HG03521 (cell line): ENCODE results near the gene PLCG2.

Experiments
- ATAC-seq: cut with Tn5 transposase; IDR thresholded peaks from one replicate; pipeline ENCODE4 v1.9.1; 2021; ENCODE audit warnings: mild to moderate bottlenecking, moderate library complexity; ENCODE audit not compliant: unreplicated experiment

PLCG2 gene

DNA sequence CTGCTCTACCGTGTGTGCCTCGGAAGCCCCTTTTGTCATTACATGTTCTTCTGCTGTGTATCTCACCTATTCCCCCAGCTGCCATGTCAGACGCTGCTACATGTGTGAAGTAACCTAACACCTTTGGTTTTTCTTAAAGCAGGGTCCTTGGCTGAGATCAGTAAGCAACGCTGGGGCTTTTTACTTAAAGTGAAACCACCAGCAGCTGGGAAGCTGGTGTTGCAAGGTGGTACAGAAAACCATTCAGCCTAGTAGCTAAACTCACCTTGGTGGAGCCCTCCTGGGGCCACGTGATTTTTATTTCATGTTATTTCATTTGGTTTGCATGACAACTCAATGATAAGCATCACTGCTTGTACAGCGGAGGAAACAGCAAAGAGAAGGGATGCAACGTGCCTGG is 62.6 kb downstream of the PLCG2 start:
- ATAC-seq: peak; percentile 42

DNA sequence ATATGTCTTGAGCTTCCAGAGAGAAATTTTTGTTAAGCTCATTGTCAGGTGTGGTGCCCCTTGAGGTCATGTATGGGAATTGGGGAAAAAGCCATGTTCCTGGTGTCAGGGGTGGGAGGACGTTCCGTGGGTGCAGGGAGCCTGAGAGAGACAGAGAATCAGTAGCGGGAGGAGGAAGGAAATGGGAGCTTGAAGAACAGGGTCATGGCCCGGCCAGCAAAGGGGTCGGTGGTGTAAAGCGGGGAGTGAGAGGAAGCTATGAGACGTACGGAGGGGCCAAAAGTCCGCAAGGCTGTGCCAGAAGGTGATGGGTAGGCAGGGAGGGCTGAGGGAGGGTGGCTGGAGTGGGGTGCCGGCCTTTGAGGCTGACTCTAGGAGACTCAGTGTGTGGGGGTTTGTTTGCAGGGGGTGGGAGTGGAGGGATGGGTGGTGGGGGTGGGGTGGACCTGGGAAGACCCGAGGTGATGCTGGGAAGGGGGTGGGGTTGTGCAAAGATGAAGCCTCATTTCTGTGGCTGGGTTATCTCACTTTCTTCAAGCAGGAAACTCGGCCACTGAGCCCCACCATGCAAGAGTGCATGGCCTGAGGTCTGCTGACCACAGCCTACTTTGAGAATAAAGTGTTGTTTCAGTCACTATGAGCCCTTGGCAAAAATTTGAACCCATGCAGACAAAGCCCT is 63.6 kb downstream of the PLCG2 start:
- ATAC-seq: no peak

DNA sequence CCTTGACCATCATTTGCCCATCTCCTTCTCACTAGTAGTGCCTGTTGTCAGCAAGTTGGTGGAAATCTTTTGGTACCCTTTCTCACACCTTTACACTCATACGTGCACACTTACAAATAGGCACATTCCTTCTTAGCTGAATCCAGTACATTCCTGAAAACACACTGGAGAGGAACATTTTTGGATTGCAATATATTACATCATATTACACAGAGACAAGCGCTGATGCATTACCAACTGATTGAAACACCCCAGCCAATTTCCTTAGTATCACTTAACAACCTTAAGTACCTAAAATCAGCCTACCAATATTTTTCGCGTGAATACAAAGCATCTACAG is 64.1 kb downstream of the PLCG2 start:
- ATAC-seq: no peak

DNA sequence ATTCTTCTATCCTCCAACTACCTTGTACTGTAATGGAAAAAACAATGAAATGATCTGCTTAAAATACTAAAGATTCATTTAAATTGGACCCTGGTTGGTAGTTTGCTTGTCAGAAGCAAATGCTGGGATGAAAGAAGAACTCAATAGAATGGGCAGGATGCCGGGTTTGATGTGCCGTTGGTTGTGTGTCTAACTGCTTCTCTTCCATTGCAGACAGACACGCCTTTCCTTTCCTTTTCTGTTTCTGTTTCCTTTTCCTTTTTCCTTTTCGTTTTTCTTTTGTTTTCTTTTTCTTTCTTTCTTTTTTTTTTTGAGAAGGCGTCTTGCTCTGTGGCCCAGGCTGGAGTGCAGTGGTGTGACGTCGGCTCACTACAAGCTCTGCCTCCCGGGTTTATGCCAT is 64.6 kb downstream of the PLCG2 start:
- ATAC-seq: no peak

DNA sequence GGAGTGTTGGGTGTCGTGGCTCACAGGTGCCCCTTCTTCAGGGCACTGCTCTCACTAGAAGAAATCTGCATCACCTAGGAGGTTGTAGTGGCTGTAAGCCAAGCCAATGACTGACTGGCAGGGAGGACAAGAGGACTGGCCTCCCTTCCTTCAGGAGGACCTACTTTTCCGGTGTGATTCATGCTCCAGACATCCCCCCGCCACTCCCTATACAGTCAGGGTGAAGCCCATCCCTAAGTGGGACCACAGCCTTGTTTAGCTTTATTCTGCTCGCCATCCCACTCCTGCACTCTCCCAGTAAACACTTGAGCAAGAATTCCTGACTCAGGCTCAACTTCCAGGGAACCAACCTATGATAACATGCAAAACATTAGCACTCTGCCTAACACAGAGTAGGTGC is 67.0 kb downstream of the PLCG2 start:
- no peak for ATAC-seq

DNA sequence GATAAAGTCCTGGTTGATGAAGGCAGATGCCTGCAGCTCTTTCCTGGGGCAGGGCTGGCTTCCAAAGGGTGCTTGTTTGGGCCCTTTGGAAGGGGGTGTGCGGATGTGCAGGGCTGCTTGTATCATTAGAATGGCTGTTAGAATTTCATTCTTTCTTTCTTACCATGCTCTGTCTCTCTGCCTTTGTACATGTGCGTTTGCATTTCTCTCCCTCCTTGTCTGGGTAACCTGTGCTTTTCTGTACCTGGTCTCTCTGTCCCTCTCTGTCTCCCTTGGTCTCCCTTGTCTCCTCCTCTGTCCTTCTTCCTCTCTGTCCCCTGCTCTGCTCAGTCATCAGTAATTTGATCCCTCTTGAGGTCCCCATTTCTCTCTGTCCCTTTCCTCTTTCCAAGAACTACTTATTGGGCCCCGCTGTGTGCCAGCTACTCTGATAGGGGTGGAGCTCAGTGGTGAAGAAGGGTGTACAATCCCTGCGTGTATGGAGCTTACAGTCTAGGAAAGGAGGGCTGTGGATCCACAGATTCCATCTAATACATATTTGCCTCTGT is 69.3 kb downstream of the PLCG2 start:
- ATAC-seq: no peak

DNA sequence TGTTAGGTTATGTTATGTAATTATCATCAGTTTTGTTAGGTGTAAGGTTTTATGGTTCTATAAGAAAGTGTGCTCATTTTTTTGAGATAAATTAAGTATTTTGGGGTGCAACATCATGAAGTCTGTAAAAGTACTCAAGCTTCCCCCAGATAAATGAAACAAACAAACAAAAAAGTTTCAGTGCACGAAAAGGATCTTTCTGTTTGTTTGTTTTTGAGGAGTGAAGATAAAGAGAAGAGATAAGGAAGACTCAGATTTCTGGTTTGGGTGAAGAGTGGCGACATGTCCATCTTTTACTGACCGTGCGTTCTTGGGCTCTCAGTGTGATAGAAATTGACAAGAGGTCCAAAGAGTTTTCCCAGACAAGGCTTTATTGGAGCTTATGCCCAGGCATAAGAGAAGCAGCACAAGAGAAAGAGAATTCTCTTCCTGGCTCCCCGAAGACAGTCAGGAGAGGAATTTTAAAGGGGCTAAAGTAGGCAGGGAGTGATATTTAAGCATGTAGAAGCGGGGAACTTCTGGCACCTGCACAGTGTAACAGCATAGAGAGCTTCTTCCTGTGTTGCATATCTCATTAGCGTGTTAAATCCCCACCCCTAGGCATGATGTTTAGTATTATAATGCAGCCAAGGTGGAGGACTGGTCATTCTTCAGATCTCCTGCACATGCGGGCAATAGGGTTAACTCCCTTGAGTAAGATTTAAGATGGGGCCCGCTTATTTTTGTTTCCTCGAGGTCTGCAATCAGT is 71.3 kb downstream of the PLCG2 start:
- ATAC-seq: no peak

DNA sequence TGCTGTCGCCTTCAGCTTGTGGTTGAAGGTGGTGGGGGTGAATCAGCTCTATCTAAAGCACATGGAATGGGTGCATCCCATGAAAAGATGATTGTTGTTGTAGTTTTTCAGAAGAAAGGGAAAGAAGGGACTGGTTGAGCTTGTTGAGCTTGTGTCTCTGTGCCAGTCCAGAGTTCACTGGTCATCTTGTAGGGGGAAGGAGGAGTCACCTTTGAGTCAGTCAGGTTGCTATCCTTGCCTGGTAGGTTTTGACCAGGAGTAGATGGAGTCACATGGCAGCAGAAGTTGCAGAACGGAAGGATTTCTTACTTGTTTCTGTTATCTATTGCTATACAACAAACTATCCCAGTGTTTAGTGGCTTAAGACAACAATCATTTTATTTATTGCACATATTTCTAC is 73.3 kb downstream of the PLCG2 start:
- ATAC-seq: no peak

DNA sequence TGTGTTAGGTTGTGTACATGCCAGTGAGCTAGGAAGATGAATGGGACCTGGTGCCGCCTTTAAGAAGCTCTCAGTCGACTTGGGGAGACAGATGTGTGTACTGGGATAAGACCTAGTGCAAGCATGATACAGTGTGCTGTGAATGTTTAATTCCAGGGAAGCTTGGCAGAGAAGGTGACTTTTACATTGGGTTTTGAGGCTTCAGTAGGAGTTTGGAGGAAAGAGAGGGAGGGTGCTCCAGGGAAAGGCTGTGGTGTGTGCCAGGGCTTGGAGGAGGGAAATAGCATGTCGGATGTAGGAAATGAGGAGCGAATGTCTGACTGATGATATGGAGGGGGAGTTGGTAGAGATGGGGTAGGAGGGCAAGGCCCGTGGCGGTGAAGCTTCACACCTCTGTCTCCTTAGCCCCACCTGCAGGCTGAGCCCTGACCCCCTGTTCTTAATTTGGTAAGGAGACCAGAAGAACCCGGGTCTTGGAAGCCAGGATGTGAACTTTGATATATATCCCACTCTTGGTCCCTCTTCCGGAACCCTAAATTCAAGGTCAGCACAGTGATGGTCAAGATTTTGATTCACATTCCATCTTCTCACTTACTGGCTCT is 76.6 kb downstream of the PLCG2 start:
- ATAC-seq: no peak

DNA sequence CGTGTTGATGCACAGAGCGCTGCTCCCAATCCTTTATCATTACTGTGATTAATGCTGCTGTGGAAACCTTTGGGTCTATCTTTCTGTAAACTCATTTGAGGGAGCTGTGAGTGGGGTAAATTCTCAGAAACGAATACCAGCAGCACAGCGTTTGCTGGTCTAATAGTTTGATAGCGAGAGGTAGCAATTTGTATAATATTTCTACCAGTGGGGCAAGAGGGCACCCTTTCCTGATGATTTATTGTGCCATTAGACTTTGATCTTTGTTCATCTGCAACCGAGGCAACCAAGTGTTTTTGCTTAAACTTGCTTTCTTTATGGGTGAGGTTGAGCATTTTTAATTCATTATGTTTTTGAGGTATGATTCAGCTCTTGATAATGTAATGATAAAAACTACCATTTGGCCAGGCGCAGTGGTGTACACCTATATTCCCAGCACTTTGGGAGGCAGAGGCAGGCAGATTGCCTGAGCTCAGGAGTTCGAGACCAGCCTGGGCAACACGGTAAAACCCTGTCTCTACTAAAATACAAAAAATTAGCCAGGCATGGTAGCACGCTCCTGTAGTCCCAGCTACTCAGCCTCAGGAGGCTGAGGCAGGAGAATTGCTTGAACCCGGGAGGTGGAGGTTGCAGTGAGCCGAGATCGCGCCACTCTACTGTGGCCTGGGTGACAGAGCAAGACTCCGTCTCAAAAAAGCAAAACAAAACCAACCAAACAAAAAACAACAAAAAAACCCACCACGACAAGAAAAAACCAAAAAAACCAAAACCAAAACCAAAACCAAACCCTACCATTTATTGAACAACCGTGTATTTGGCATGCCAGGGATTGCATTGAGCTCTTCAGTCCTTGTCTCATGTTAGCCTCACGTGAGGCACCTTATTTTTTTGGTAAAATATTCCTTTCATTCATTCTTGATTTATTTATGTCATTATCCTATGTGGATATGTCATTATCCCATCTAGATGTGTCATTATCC is 81.5 kb downstream of the PLCG2 start:
- ATAC-seq: no peak

DNA sequence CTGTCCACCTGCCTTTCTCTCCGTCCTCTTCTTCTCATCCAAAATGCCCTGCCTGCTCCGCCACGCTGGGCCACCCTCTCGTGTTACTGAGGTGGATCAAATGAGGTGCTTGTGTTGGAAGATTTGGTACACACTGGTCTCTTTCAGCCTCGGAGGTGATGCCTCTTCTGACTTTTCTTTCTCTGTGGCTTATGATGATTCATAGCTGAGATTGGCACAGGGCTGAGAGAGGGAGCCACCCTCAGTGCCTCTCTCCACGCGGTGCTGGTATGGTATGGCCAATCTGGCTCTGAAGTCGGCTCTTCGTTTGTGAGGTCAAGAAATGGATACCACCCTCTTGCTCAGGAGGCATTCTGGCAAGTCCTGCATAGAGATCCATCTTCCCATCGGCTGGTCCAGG is 82.4 kb downstream of the PLCG2 start:
- ATAC-seq: no peak

DNA sequence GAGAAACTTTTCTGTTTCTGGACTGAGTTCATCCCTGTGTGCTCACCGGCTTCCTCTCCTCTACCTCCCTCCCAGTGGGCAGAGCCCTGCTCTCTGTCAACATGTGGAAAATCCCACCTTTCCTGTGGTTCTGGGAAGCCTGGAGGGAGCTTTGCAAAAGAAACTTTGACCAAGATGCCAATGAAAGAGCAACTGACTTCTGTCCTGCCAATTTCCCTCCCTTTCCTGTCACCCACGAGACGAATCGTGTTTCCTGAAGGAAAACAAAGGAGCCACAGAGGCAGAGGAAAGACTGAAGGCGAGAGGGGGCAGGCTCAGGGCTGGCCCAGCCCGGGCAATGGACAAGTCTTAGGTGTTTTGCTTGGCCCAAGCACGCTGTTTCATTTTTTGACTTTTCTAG is 82.8 kb downstream of the PLCG2 start:
- no peak for ATAC-seq

DNA sequence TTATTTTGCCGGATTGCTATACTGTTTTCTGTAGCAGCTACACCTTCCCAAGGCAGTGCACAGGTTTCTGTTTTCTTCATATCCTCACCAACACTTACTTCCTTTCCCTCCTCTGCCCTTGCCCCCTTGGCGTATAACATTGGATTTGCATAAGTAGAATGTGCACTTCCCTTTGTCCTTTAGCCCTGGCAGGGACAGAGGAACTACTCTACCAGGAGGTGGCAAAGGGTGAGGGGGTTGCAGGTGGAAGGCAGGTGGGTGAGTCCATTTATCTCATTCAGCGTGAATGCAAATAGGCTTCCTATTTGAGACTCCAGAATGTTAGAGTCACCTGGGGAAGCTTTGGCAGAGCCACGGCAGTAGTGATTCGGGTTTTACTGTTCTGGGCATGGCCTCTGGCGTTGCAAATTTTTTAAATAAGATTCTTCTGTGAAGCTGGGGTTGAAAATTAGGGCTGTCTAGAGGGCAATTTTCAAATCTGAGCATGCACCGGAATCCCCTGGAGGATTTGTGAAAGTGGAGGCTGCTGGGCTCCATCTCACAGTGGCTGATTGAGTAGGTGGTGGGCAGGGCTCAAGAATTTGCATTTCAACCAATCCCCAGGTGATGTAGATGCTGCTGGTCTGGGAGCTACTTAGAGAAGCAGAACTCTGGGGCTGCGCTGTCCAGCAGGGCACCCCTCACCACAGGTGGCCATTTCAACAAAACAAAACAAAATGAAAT is 84.7 kb downstream of the PLCG2 start:
- peak; percentile 63 for ATAC-seq

DNA sequence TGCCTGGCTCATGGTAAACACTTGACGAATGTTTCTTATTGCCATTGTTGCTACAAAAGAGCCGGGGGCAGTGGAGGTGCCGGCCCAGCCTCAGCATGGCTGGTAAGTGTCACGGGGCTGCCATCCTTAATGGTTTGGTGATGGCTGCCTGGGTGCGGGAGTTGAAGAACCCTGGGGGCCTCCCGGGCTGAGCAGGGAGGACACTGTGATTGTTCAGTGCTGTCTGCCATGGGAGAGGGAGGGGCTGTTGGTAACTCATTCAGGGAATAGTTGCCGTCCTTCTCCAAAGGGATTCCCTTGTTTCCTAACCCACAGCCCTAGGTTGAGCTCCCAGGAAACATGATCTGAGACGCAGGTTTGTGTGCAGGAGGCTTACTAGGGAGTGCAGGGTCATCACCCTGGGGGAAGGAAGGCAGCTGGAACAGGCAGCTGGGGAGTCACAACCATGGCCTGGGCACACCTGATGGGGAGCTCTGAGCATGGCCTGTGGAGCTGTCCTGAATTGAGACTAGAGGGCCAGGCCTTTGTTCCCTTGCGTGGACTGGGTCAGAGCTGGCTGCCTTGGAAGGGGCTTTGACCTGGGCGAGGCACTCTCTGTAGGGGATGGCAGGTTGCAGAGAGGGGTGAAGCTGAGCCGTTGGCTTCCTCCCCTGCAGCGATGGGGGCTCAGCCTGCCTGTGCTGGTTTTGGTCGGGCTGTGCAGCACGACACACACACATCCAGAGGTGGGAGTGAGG is 85.7 kb downstream of the PLCG2 start:
- no peak for ATAC-seq

DNA sequence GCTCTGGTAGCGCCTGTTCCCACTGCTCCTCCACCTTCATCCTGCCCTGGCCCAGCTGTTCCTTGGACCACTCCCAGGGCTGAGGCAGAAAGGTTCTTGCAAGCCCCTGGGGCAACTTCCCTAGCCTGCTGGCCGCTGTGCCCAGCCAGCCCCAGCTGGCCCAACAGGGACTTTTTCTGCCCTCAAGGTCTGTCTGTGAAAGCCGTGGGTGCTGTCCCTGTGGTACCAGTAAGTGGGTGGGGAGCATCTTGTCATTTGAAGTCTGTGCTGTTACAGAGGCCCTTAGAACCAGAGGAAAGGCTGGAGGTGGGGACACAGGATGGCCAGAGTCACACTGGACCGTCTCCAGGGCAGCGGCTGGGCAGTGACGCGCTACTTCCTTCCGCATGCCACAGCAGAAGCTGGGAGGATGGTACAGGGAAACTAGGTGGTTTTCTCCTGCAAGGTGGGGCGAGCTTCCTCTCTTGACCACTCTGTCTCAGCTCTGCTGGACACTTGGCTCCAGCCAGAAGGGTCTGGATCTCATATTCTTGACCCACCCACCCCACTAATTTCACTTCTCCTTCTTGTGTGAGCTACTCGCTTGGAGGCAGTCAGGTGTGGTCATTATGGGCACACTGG is 87.8 kb downstream of the PLCG2 start:
- no peak for ATAC-seq

DNA sequence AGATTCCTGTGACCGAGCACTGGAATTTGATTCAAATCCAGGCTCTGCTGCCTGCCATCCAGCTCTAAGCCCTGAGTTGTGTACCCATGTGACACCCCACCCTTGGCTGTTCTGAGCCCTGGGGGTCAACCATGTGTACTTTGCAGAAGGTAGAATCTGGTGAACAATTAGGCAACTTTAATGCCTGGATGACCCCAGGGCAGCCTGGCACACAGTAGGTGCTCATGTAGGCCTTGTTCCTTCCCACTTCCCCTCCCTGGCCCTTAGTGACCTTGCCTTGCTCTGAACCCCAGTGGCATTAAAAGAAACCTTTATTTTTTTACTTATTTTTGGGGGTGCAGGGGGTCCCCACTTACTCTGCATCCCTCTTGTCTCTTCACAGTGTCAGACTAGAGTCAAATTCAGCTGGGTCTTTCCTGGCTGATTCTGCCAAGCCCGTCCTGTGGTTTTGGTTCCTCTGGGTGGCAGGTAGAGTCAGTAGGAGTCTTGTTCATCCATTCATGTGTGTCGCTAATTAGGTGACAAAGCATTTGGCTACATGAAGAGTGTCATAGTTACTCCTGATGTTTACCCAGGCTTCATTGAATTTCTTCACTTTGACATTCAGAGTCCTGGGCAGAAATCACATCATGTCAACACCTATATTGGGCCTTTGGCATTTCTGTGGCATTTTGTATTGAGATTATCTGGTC is 89.1 kb downstream of the PLCG2 start:
- no peak for ATAC-seq

DNA sequence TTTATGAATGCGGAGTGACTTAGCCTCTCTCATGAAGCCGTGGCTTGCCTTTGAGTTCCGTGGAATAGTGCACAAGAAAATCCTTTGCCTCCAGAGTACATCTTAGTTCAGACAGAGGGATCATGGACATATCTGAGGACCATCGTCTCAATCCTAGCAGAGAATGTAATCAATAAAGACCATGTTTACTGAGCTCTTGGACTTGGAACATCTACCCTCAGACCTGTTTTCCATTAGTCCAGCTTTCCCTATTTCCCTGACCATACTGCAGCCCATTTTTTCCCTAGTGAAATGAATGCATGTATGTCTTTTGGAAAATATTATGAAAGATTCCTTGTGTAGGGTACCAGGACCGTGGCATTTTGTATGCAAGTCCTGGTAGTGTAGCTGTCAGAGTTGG is 90.2 kb downstream of the PLCG2 start:
- no peak for ATAC-seq

DNA sequence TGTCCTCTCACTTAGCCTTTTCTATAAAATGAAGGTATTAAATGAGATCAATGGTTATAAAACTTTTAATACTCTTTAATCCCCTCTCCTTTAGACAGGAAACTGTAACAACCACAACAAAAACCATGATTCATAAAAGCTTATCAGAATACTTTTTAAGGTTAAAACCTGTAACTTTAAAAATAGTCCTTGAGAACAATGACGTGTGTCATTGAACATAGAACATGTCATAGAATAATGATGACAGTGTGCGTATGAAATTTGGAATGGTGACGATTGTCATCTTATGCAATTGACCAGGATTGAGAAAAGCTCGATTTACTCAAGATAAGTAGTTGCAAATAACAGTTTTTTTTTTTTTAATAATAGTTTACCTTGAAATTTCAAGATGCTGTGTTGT is 94.1 kb downstream of the PLCG2 start:
- no peak for ATAC-seq
